IPS-18a (cell line): ENCODE results near the gene UFD1.

Experiments used
- H3K27ac ChIP-seq: one replicate; pipeline ENCODE4 v1.5.1; 2013; ENCODE audit warnings: low read length
- H3K27me3 ChIP-seq: one replicate; pipeline ENCODE4 v1.6.1; 2013; ENCODE audit warnings: mild to moderate bottlenecking, low read length; ENCODE audit not compliant: control insufficient read depth, insufficient read depth
- H3K36me3 ChIP-seq: one replicate; pipeline ENCODE4 v1.6.1; 2013; ENCODE audit warnings: low read depth, low read length; ENCODE audit not compliant: control insufficient read depth
- H3K4me1 ChIP-seq: one replicate; pipeline ENCODE4 v1.6.1; 2013; ENCODE audit warnings: low read depth, low read length; ENCODE audit not compliant: control insufficient read depth
- H3K4me3 ChIP-seq: one replicate; pipeline ENCODE4 v1.5.1; 2013; ENCODE audit warnings: low read length
- H3K9ac ChIP-seq: one replicate; pipeline ENCODE4 v1.6.1; 2013; ENCODE audit warnings: mild to moderate bottlenecking, low read length, moderate library complexity
- H3K9me3 ChIP-seq: one replicate; pipeline ENCODE4 v1.6.1; 2013; ENCODE audit warnings: low read depth, low read length; ENCODE audit not compliant: control insufficient read depth

UFD1 gene

DNA sequence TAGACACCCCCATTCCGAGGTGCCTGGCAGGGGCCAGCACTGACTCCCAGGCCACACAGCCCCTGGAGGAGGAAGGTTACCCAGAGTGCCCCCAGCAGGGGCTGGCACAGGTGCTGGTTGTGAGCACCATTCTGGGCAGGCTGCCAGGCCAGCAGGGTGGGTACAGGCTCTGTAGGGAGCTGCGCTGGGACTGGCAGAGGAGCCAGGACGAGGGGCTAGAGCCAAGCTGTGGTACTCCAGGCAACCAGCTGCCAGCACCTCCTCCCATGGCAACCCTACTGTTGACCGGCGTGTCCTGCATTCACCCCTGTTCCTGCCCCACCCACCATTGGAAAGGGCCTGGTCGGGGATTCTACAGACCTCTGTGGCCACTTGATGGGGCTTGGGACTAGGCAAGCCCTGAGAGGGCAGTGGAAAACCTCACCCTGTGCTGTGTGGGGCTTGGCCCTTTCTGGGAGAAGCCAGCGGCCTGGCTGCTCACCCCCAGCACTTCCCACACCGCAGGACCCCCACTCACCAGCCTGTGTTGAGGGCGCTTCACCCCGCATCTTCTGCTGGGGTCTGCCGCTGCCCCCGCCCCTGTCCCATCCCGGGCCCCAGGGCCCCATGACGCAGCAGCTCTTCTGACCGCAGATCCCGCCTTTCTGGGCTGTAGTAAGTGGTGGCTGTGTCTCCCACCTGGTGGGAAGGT is 43.3 kb upstream of the UFD1 start:
- H3K9ac ChIP-seq = no peak overlapping the region
- no peaks in the 10 kb centered on the region for H3K36me3 ChIP-seq
- no peak overlapping the region for H3K27ac ChIP-seq

DNA sequence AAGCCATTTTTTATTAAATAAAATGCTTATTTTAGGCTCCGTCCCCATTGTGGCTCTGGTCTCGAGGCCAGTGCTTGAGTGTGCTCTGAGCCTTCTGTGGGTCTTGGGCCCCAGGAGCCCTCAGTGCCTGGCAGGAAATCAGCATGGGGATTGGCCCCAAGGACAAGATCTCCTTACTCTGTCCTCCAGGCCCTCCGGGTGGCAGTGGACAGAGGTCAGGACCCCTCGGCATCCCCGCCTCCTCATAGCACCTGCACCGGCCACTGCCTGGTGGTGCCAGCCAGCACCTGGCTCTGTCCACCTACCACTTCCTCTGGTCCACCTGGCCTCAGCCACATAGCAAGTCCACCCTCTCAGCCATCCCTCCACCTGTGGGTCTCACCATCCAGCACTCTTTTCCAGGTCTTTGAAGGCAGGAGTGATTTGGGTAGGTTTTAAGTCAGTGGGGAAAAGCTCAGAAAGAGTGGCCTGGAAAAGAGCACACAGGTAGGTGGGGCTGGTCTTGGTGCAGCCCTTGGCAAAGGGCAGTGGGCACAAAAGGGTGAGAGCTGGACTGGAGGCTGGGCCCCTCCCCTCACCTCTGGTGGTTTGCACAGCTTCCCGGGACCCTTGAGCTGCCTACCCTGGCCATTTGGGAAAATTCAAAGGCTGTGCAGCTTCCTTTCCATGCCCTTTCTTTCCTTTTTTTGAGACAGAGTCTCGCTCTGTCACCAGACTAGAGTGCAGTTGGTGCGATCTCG is 41.7 kb upstream of the UFD1 start:
- H3K9me3 ChIP-seq = no peaks in the 10 kb centered on the region
- no peak overlapping the region for H3K27ac ChIP-seq
- peaks cover 1% of the 10 kb centered on the region for H3K36me3 ChIP-seq
- H3K27me3 ChIP-seq = peaks cover 43% of the 10 kb centered on the region
- H3K4me1 ChIP-seq = peaks cover 6% of the 10 kb centered on the region
- no peak overlapping the region for H3K4me3 ChIP-seq
- no peak overlapping the region for H3K9ac ChIP-seq

More for the DNA sequence above, 43.3 kb upstream of the UFD1 start:
- H3K4me1 ChIP-seq = peaks cover 6% of the 10 kb centered on the region
- no peaks in the 10 kb centered on the region for H3K9me3 ChIP-seq
- peak overlapping the region; percentile 57 for H3K4me3 ChIP-seq
- peaks cover 47% of the 10 kb centered on the region for H3K27me3 ChIP-seq

DNA sequence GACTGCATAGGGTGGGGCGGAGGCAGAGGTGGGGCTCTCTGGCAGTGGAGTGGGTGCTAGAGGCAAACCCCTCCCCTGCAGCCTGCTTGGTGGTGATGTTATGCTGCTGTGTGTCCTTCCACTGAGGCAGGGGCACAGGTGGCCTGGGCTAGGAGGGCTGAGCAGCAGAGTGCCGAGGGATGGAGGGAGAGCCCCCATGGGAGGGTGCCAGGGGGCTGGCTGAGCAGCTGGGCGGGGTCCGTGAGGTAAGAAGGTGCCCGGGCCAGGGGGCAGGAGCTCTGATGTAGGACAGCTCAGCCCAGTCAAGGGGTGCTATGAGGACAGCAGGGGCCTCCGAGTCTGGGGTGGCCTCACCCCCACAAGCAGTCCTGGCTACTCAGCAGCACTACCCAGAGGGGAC is 41.0 kb upstream of the UFD1 start:
- no peaks in the 10 kb centered on the region for H3K9me3 ChIP-seq
- no peak overlapping the region for H3K4me3 ChIP-seq
- peaks cover 36% of the 10 kb centered on the region for H3K27me3 ChIP-seq
- peaks cover 6% of the 10 kb centered on the region for H3K4me1 ChIP-seq
- H3K36me3 ChIP-seq = peaks cover 7% of the 10 kb centered on the region
- no peak overlapping the region for H3K9ac ChIP-seq
- H3K27ac ChIP-seq = no peak overlapping the region

DNA sequence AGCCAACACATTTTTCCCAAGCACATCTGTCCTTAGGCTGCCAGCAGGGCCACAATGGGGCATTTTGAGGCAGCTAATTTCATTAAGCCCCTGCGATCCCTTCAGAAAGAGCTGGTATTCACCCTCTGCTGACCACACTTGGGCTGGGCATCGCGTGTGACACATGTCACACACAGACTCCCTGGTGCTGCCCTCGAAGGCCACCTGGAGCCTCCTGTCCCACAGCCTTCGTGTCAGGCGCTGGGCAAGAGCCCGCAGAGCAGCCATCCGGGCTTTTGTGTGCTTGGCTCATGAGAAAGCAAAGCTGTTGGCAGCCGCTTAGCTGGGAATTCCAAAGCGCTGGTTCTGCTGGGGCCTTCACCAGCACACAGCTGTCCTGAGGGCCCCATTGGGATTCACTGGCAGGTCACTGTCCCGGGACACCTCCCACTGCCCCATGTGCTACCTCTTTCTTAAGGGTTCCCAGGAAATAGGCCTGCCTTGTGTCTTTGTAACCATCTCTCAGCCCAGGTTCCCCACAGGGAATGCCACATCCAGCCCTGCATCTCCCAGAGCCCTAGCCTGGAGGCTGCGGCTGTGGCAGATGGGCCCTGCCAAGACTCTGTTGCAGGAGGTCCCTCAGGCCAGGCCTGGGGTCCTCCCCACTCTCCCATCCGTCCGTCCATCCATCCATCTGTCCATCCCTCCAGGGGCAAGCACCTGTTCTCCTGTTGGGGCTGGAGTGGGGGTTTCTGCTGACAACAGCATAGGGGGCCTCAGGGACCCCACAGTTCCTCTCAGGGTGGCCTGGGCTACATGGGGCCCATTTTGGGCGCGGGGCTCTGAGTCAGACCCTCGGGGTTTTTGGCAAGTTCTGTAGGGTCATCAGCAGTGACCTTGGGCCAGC is 40.3 kb upstream of the UFD1 start:
- peaks cover 29% of the 10 kb centered on the region for H3K27me3 ChIP-seq
- H3K4me3 ChIP-seq = no peak overlapping the region
- H3K9ac ChIP-seq = no peak overlapping the region
- no peaks in the 10 kb centered on the region for H3K9me3 ChIP-seq
- H3K4me1 ChIP-seq = peaks cover 6% of the 10 kb centered on the region
- no peak overlapping the region for H3K27ac ChIP-seq
- H3K36me3 ChIP-seq = peaks cover 9% of the 10 kb centered on the region

DNA sequence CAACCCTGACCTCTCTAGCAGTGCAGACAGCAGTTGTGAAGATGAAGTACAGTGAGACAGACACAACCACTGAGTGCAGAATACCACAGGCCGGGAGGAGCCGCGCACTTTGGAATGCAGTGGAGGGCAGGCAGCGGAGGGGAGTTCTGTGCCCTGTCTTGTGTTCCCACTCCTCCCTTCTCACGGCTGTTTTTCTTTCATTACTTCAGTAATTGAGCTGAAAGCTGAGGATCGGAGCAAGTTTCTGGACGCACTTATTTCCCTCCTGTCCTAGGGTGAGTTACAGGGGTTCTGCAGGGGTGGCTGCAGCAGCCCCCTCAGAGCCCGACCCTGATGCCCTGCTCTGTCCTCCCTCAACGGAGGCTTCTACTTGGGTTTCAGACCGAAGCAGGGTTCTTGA is 39.6 kb upstream of the UFD1 start:
- Histone ChIP-seq H3K27ac (no peak overlapping the region), H3K27me3 (peaks cover 22% of the 10 kb centered on the region), H3K9ac (no peak overlapping the region), H3K4me1 (peaks cover 6% of the 10 kb centered on the region), H3K9me3 (no peaks in the 10 kb centered on the region), H3K4me3 (no peak overlapping the region), H3K36me3 (peaks cover 9% of the 10 kb centered on the region)

DNA sequence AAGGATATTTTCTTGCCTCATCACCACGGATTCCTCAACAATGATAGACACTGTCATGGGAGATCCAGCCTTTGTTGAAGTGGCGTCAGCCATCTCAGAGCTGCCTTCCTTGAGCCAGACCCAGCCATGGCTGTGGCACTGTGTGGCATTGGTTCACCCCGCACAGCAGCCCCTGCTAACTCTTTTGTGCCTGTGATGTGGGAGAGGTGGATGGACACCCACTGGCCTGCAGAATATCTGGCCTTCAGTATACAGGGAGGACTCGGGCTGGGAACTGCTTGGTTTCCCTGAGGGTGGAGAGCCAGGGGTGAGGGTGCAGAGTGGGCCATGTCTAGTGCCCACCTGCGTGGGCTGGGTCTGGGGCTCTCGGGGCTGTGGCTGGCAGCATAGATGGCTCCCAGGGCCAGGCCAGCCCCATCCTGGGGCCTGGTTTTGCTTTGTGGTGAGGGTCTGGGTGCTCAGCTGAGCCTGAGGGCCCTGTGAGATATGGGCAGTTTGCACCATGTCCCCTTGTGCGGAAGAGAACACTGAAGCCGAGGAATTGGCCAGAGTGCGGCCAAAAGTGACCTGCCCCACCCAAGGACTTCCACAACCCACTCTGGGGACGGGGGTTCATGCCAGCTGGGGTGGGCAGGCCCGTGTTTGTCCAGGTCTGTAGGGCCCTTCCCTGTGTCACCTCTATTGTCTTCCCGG is 39.1 kb upstream of the UFD1 start:
- no peak overlapping the region for H3K27ac ChIP-seq
- peaks cover 13% of the 10 kb centered on the region for H3K36me3 ChIP-seq
- H3K4me1 ChIP-seq = peaks cover 6% of the 10 kb centered on the region
- H3K9ac ChIP-seq = no peak overlapping the region
- H3K4me3 ChIP-seq = no peak overlapping the region
- no peaks in the 10 kb centered on the region for H3K9me3 ChIP-seq
- peaks cover 16% of the 10 kb centered on the region for H3K27me3 ChIP-seq

DNA sequence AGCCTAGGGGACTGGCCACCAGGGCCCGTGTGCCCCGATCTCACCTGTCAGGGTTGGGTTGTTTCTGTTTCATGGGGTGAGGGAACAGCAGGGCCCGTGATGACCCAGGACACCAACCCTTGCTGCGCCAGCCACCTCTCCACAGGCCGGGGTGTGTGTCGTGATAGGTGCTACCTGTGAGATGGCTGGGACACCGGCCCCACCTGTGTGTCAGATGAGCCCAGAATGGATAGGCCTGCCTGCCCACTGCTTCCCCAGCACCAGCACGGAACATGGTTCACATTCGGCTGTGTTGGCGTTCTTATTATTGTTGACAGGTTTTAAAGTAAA is 38.1 kb upstream of the UFD1 start:
- peaks cover 7% of the 10 kb centered on the region for H3K27me3 ChIP-seq
- no peak overlapping the region for H3K9ac ChIP-seq
- H3K36me3 ChIP-seq = peaks cover 16% of the 10 kb centered on the region
- no peak overlapping the region for H3K4me3 ChIP-seq
- H3K27ac ChIP-seq = no peak overlapping the region
- no peaks in the 10 kb centered on the region for H3K9me3 ChIP-seq
- no peaks in the 10 kb centered on the region for H3K4me1 ChIP-seq

DNA sequence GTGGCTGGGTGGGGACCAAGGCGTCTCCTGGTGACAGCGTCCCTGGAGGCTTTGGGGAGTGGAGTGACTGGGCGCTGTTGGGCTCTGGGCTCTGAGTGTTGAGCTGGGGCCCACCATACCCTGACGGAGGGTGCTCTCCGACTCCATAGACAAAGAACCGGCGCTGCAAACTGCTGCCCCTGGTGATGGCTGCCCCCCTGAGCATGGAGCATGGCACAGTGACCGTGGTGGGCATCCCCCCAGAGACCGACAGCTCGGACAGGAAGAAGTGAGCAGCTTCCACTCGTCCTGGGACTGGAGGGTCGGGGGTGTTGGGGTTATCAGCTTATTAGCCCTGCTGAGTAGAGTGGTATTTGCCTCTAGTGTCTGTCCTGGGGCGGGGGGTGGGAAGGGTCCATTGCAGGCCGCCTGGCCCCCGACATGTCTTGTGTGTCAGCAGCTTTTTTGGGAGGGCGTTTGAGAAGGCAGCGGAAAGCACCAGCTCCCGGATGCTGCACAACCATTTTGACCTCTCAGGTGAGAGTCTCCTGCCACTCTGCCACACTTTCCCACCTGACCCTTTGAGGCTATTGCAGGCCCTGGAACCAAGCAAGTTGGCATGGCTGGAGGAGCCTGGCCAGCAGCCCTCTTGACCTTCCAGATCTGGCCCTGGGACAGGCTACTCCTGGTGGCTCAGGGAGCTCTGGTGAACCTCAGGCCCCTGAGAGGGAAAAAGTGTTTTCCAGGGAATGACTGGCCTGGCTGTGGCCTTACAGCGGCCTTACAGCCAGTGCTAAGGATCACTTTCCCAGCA is 37.6 kb upstream of the UFD1 start:
- Histone ChIP-seq H3K9ac (no peak overlapping the region), H3K27ac (no peak overlapping the region), H3K36me3 (peaks cover 16% of the 10 kb centered on the region)

DNA sequence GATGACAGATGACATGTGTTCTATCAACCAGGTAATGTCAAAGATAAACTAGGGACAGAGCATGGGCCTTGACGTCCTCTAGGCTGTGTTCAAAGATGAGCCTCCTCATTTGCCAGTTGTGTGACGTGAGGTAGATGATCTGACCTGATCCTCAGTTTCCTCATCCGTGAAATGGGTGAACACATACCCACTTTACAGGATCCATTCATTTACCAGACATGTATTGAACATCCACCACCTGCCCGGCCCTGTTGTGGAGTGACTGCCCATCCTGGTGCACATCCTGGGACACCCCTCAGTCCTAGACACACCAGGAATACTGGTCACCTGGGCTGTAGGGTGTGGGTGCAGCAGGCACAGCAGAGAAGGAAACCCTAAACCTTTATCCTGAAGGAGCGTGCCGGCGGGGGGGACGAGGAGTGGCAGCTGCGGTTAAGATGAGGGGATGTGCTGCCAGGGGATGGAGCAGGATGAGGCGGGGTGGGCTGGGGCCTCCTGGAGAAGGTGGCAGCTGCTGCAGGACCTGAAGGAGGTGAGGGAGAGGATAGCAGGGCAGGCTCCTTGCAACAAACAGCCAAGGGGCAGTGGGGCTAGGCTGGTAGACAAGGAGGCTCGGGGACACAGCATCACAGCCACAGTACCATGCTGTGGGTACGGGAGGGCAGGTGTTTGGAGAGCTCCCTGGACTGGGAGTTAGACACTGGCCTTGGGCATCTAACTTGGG is 36.8 kb upstream of the UFD1 start:
- Histone ChIP-seq H3K9ac (no peak overlapping the region), H3K27ac (no peak overlapping the region), H3K27me3 (no peaks in the 10 kb centered on the region), H3K4me3 (no peak overlapping the region), H3K36me3 (peaks cover 17% of the 10 kb centered on the region), H3K4me1 (no peaks in the 10 kb centered on the region), H3K9me3 (no peaks in the 10 kb centered on the region)

More for the DNA sequence above, 37.6 kb upstream of the UFD1 start:
- no peaks in the 10 kb centered on the region for H3K9me3 ChIP-seq
- H3K27me3 ChIP-seq = peaks cover 2% of the 10 kb centered on the region
- H3K4me3 ChIP-seq = no peak overlapping the region
- H3K4me1 ChIP-seq = no peaks in the 10 kb centered on the region

DNA sequence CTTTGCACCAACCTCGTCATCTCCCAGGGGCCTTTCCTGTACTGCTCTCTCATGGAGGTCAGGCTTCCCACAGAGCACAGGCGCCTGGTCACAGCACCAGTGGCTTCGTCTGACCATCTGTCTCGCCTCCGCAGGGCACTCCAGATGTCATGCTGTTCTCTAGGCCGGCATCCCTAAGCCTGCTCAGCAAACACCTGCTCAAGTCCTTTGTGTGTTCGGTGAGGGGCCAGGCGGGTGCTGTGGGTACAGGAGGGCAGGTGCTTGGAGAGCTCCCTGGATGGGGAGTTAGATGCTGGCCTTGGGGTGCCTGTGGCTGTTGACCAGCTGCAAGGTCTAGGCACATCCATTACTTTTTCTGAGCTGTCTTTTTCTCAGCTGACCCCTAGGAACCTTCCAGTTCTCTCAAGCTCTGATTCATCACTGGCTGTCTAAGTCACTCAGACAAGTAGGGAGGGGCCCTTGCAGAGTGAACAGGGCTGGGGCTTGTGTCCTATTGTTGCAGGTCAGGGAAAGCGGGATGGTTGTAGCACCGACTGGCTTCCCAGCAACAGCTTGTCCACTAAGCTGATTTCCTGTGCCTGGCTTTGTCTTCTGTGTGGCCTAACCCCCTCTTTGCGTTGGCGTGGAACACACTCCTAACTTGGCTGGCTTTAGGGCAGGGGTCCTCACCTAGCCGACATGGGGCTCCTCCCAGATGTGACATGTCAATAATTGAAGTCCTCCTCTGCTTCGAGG is 36.0 kb upstream of the UFD1 start:
- Histone ChIP-seq H3K9me3 (no peaks in the 10 kb centered on the region), H3K4me3 (no peak overlapping the region), H3K4me1 (no peaks in the 10 kb centered on the region), H3K9ac (no peak overlapping the region), H3K27me3 (no peaks in the 10 kb centered on the region), H3K27ac (no peak overlapping the region), H3K36me3 (peaks cover 18% of the 10 kb centered on the region)
